Measurements from ENCODE around the gene MYO3B.
"Not testable (repeated sequence)": the region's sequence is repeated elsewhere in the genome, so short reads cannot be mapped to it uniquely, and the experiment has no call there.

Gene MYO3B

DNA sequence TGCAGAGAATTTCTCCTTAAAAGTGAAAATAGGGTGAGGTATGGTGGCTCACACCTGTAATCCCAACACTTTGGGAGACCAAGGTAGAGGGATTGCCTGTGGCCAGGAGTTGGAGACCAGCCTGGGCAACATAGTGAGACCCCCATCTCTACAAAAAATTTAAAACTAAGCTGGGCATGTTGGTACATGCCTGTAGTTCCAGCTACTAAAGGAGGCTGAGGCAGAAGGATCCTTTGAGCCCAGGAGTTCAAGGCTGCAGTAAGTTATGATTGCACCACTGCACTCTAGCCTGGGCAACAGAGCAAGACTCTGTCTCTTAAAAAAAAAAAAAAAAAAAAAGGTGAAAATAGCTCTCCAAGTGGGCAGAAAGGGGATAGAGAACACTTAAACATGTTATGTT is 496.3 kb downstream of the MYO3B start:
- not testable (repeated sequence) for DNase-seq

DNA sequence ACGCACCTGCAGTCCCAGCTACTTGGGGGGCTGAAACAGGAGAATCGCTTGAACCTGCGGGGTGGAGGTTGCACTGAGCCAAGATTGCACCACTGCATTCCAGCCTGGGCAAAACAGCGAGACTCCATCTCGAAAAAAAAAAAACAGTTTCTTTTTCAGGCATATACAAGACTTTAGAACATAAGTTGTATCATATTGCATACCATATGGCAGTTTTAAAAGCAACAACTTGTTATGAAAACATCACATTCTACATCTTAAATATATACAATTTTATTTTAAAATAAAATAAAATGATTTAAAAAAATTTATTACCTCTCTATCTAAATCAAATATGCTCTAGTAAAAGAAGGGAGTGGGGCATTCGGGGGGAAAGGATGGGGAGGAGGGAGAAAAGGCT is 497.8 kb downstream of the MYO3B start:
- no peak for DNase-seq

DNA sequence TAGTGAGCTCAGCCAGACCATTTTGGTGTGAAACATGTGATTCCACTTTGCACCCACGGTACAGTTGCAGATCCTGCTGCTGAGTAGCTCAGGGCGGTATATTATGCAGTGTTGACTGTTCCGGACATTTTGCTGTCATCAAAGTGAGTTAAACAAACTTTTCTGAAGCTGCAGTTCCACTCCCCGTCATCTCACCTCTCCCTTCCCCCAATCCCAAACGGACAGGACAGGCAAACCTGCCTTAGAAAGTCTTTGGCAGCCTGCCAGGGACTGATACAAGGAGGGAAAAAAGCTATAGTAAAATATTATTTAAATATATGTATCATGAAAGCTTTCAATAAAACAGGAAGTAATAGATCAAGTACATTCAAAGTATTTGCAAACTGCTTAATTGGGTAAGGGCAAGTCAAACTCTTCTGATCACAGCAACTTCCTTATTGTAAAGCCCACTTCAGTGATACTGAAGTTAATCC is 501.7 kb downstream of the MYO3B start:
- DNase-seq, result no peak

GRCh38 chr2:170680172-170680941 is 502.4 kb downstream of the MYO3B start:
- DNase-seq, result no peak

GRCh38 chr2:170681311-170681710 is 503.4 kb downstream of the MYO3B start:
- DNase-seq, result no peak

- no peak for DNase-seq
These were observed 507.6 kb downstream of the MYO3B start for GRCh38 chr2:170685591-170685990.

DNA sequence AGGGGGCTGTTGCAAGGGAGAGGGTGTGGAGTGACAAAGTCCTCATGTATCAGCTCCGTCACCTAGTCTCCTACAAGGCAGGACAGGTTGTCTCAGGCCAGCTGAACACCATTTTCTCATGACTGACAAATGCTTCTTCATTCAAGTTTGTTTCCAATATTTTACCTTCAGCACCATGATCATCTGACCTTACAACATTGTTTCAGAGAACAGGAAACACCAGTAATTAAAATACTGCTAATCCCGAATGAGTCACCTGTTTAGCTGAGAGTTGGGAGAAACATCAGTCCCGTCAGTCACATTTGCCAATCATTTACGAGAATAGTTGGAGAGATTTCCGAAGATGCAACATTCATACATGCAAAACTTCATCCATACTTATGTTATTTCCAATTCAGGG is 511.5 kb downstream of the MYO3B start:
- DNase-seq, result no peak

DNA sequence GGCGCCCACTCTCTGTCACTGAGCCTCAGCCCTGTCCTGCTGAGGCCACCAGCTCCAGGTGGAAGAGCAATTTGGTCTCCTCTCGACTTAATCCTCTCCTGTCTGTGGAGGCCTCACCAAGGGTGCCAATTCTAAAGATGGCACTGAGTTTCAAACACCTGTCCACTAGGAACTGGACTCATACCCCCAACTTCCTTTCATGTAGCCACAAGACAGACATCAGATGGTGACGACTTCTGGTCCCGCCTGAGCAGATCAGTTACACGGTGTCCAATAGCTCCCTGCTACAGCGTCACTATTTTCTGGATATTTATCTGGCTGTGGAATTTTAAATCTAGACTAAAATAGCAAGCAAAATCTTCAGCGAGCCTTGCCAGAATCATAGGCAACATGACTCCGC is 512.7 kb downstream of the MYO3B start:
- no peak for DNase-seq

GRCh38 chr2:170694316-170694715 is 516.4 kb downstream of the MYO3B start:
- DNase-seq, result no peak

- no peak for DNase-seq
These were observed 517.8 kb downstream of the MYO3B start for GRCh38 chr2:170695521-170696410.

DNA sequence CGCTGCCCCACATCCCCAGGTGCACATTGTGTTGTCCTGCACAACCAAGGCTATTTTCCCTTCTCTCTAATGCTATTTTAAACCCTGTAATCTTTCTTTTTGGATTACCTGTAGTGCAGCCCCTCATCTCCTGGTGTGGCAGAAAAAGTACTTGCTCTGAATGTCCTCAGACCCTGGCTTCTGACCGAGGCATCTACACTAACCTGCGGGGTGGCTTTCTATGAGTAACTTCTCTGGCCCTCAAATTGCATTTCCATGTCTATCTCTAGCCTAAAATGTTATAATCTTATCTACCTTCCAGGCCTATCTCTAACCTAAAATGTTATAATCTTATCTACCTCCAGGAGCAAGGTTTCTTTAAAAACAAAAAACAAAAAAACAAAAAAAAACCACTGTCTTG is 519.0 kb downstream of the MYO3B start:
- DNase-seq, result no peak

GRCh38 chr2:170701011-170701410 is 523.1 kb downstream of the MYO3B start:
- no peak for DNase-seq

GRCh38 chr2:170703776-170704476 is 526.0 kb downstream of the MYO3B start:
- DNase-seq, result no peak

All from activated CD4-positive, CD25-positive, alpha-beta regulatory T cell treated with anti-CD3 and anti-CD28 coated beads, Interleukin-2, amount 50 U/mL, for 72 hours (primary cell).